ENCODE results near the gene CD109.
"Not testable (repeated sequence)": the region's sequence is repeated elsewhere in the genome, so short reads cannot be mapped to it uniquely, and the experiment has no call there.

The CD109 gene

GRCh38 chr6:73790574-73790973, 94.6 kb downstream of the CD109 start:
- no peak for DNase-seq (ENCODE audit: low read depth, low spot score)

- DNase-seq (ENCODE audit: low read depth, low spot score) = no peak
Observed at GRCh38 chr6:73791336-73791735, 95.3 kb downstream of the CD109 start.

GRCh38 chr6:73792738-73793137, 96.7 kb downstream of the CD109 start:
- no peak for DNase-seq (ENCODE audit: low read depth, low spot score)

GRCh38 chr6:73796881-73797280, 100.9 kb downstream of the CD109 start:
- DNase-seq (ENCODE audit: low read depth, low spot score) = no peak

- no peak for DNase-seq (ENCODE audit: low read depth, low spot score)
Observed at GRCh38 chr6:73797861-73798260, 101.9 kb downstream of the CD109 start.

- peak; percentile 88 for DNase-seq (ENCODE audit: low read depth, low spot score)
Observed at GRCh38 chr6:73798592-73798991, 102.6 kb downstream of the CD109 start.

GRCh38 chr6:73800997-73801396, 105.0 kb downstream of the CD109 start:
- DNase-seq (ENCODE audit: low read depth, low spot score) = no peak

- no peak for DNase-seq (ENCODE audit: low read depth, low spot score)
Observed at GRCh38 chr6:73801652-73802268, 105.8 kb downstream of the CD109 start.

GRCh38 chr6:73802366-73802765, 106.4 kb downstream of the CD109 start:
- no peak for DNase-seq (ENCODE audit: low read depth, low spot score)

- DNase-seq (ENCODE audit: low read depth, low spot score) = peak; percentile 63
Observed at GRCh38 chr6:73803562-73804241, 107.7 kb downstream of the CD109 start.

- DNase-seq (ENCODE audit: low read depth, low spot score) = not testable (repeated sequence)
Observed at GRCh38 chr6:73805221-73805620, 109.2 kb downstream of the CD109 start.

- not testable (repeated sequence) for DNase-seq (ENCODE audit: low read depth, low spot score)
Observed at GRCh38 chr6:73805982-73806381, 110.0 kb downstream of the CD109 start.

GRCh38 chr6:73811706-73812105, 115.7 kb downstream of the CD109 start:
- DNase-seq (ENCODE audit: low read depth, low spot score) = no peak

GRCh38 chr6:73817253-73817652, 121.2 kb downstream of the CD109 start:
- no peak for DNase-seq (ENCODE audit: low read depth, low spot score)

- DNase-seq (ENCODE audit: low read depth, low spot score) = no peak
Observed at GRCh38 chr6:73823046-73823735, 127.2 kb downstream of the CD109 start.

- DNase-seq (ENCODE audit: low read depth, low spot score) = no peak
Observed at GRCh38 chr6:73823832-73824231, 127.8 kb downstream of the CD109 start.

GRCh38 chr6:73826571-73826970, 130.6 kb downstream of the CD109 start:
- no peak for DNase-seq (ENCODE audit: low read depth, low spot score)

- no peak for DNase-seq (ENCODE audit: low read depth, low spot score)
Observed at GRCh38 chr6:73830119-73830518, 134.1 kb downstream of the CD109 start.

- DNase-seq (ENCODE audit: low read depth, low spot score) = no peak
Observed at GRCh38 chr6:73832313-73832712, 136.3 kb downstream of the CD109 start.

GRCh38 chr6:73844696-73845095, 148.7 kb downstream of the CD109 start:
- DNase-seq (ENCODE audit: low read depth, low spot score) = not testable (repeated sequence)

- not testable (repeated sequence) for DNase-seq (ENCODE audit: low read depth, low spot score)
Observed at GRCh38 chr6:73851048-73851447, 155.0 kb downstream of the CD109 start.

GRCh38 chr6:73854998-73855718, 159.2 kb downstream of the CD109 start:
- peak; percentile 75 for DNase-seq (ENCODE audit: low read depth, low spot score)

All from astrocyte of the hippocampus (primary cell).